H1 (cell line): ENCODE data around the gene TUBGCP3. TPM values are rescaled to one million over a fixed set of nuclear protein-coding genes. Genes with fewer than 3 reads are reported as not detected.

Experiments
- CTCF ChIA-PET: fragments of 300-600 bp; sonication (Branson Sonifier 250); formaldehyde crosslinking; loops from one replicate; lab custom pipeline; 2021; ENCODE audit not compliant: partially characterized antibody; lab: Charles Lee
- POLR2A ChIA-PET: fragments of 300-600 bp; sonication (Branson Sonifier 250); formaldehyde crosslinking; loops from one replicate; lab custom pipeline; 2021; ENCODE audit warnings: inconsistent platforms; ENCODE audit not compliant: partially characterized antibody; lab: Charles Lee
- DNase-seq, 2 experiments: peaks; one replicate each; pipeline versions ENCODE4 v3.0.0 to v3.0.0-alpha.2; 2010 to 2022; ENCODE audit warnings: low spot score in 2 of 2, low read depth in 1 of 2, mixed read lengths in 1 of 2
- FAIRE-seq: peaks from 2 replicates; lab custom pipeline; 2011; peaks lifted over from hg19 to GRCh38; lab: Jason Lieb, UNC
- H2AFZ ChIP-seq: 2 replicates; pipeline ENCODE4 v1.8.1; 2012; ENCODE audit warnings: low read length, inconsistent platforms
- H2AK5ac ChIP-seq: 2 replicates; pipeline ENCODE4 v1.6.1; 2013; ENCODE audit warnings: low read depth, low read length
- H2BK120ac ChIP-seq: replicated peaks from 2 replicates; pipeline ENCODE3; 2013; ENCODE audit warnings: low read depth, low read length, inconsistent platforms
- H2BK12ac ChIP-seq: 2 replicates; pipeline ENCODE4 v1.6.1; 2013; ENCODE audit warnings: low read depth, low read length
- H2BK15ac ChIP-seq: 2 replicates; pipeline ENCODE4 v1.6.1; 2013; ENCODE audit warnings: low read length
- H2BK20ac ChIP-seq: 2 replicates; pipeline ENCODE4 v1.6.1; 2013; ENCODE audit warnings: low read length
- H2BK5ac ChIP-seq: 2 replicates; pipeline ENCODE4 v1.6.1; 2013; ENCODE audit warnings: low read depth, low read length
- H3K14ac ChIP-seq: 2 replicates; pipeline ENCODE4 v1.6.1; 2013; ENCODE audit warnings: inconsistent platforms; ENCODE audit not compliant: insufficient read length
- H3K18ac ChIP-seq: 2 replicates; pipeline ENCODE4 v1.6.1; 2013; ENCODE audit warnings: low read length; ENCODE audit errors: extremely low read depth
- H3K23ac ChIP-seq: 2 replicates; pipeline ENCODE4 v1.6.1; 2013; ENCODE audit warnings: inconsistent platforms; ENCODE audit not compliant: insufficient read length
- H3K23me2 ChIP-seq: 2 replicates; pipeline ENCODE4 v1.6.1; 2013; ENCODE audit warnings: low read depth, low read length
- H3K27ac ChIP-seq: 2 replicates; pipeline ENCODE4 v1.6.1; 2011; ENCODE audit warnings: low read depth, low read length, inconsistent platforms
- H3K27me3 ChIP-seq, 4 experiments: replicated peaks in 1 of 4; 1 replicate in 1 of 4; 2 replicates in 3 of 4; pipeline versions ENCODE4 v1.6.1 to v1.8.1; 2011 to 2013; ENCODE audit warnings: low read length in 3 of 4, mild to moderate bottlenecking in 3 of 4, inconsistent platforms in 2 of 4, mixed read lengths in 2 of 4, moderate library complexity in 1 of 4; ENCODE audit not compliant: control insufficient read depth in 3 of 4, insufficient read depth in 3 of 4; ENCODE audit errors: extremely low read depth in 1 of 4
- H3K36me3 ChIP-seq, 4 experiments: 2 replicates each; pipeline versions ENCODE4 v1.6.1 to v1.8.1; 2011 to 2013; ENCODE audit warnings: mild to moderate bottlenecking in 4 of 4, low read length in 3 of 4, moderate library complexity in 2 of 4, control low read depth in 1 of 4, inconsistent platforms in 1 of 4; ENCODE audit not compliant: insufficient read depth in 4 of 4, control insufficient read depth in 2 of 4
- H3K4ac ChIP-seq: replicated peaks from 2 replicates; pipeline ENCODE3; 2013; ENCODE audit warnings: low read length, low read depth, mixed read lengths, inconsistent platforms; ENCODE audit not compliant: insufficient read length
- H3K4me1 ChIP-seq, 4 experiments: replicated peaks in 1 of 4; 1 replicate in 1 of 4; 2 replicates in 3 of 4; pipeline versions ENCODE4 v1.6.1 to v1.8.1; 2011 to 2013; ENCODE audit warnings: low read length in 3 of 4, inconsistent platforms in 2 of 4, mixed read lengths in 1 of 4; ENCODE audit not compliant: insufficient read depth in 4 of 4, control insufficient read depth in 3 of 4
- H3K4me2 ChIP-seq, 2 experiments: 2 replicates each; pipeline versions ENCODE4 v1.6.1 to v1.8.1; 2011 to 2013; ENCODE audit warnings: low read depth in 2 of 2, low read length in 2 of 2, control low read depth in 1 of 2, inconsistent platforms in 1 of 2, mild to moderate bottlenecking in 1 of 2; ENCODE audit not compliant: insufficient read depth in 1 of 2
- H3K4me3 ChIP-seq, 4 experiments: fragments of 200-600, 300-600 bp in 1 of 4; sonication (generic), shearing (Covaris generic), sonication (Bioruptor Twin) in 1 of 4; 2 replicates each; pipeline versions ENCODE4 v1.5.1 to v1.8.1; 2011 to 2016; ENCODE audit warnings: low read length in 4 of 4, low read depth in 3 of 4, control low read depth in 2 of 4, inconsistent platforms in 2 of 4, mild to moderate bottlenecking in 2 of 4, mixed read lengths in 1 of 4, moderate library complexity in 1 of 4; ENCODE audit not compliant: insufficient read depth in 2 of 4; ENCODE audit errors: extremely low read depth in 1 of 4
- H3K56ac ChIP-seq: replicated peaks from 2 replicates; pipeline ENCODE3; 2013; ENCODE audit warnings: low read depth, mild to moderate bottlenecking, mixed read lengths, low read length, inconsistent platforms; ENCODE audit not compliant: insufficient read length
- H3K79me1 ChIP-seq: 2 replicates; pipeline ENCODE4 v1.6.1; 2013; ENCODE audit warnings: low read depth, low read length, control low read depth
- H3K79me2 ChIP-seq, 2 experiments: 2 replicates each; pipeline versions ENCODE4 v1.6.1 to v1.8.1; 2012 to 2013; ENCODE audit warnings: low read length in 2 of 2, mild to moderate bottlenecking in 2 of 2, inconsistent platforms in 1 of 2; ENCODE audit not compliant: insufficient read depth in 2 of 2, control insufficient read depth in 1 of 2
- H3K9ac ChIP-seq, 4 experiments: replicated peaks in 1 of 4; 1 replicate in 1 of 4; 2 replicates in 3 of 4; pipeline versions ENCODE4 v1.6.1 to v1.8.1; 2011 to 2013; ENCODE audit warnings: low read depth in 3 of 4, low read length in 3 of 4, control low read depth in 2 of 4, mild to moderate bottlenecking in 2 of 4, moderate library complexity in 2 of 4, inconsistent platforms in 1 of 4; ENCODE audit errors: extremely low read depth in 1 of 4
- H3K9me3 ChIP-seq, 2 experiments: 2 replicates each; pipeline versions ENCODE4 v1.6.1 to v1.8.1; 2012 to 2013; ENCODE audit warnings: mild to moderate bottlenecking in 2 of 2, moderate library complexity in 2 of 2, control low read depth in 1 of 2, inconsistent platforms in 1 of 2, low read depth in 1 of 2, low read length in 1 of 2, mixed read lengths in 1 of 2; ENCODE audit not compliant: insufficient read depth in 2 of 2
- H4K20me1 ChIP-seq, 2 experiments: replicated peaks in 1 of 2; 2 replicates each; pipeline versions ENCODE3 to v1.8.1; 2011 to 2013; ENCODE audit warnings: inconsistent platforms in 2 of 2, low read length in 2 of 2, mild to moderate bottlenecking in 1 of 2; ENCODE audit not compliant: insufficient read depth in 2 of 2, control insufficient read depth in 1 of 2
- H4K5ac ChIP-seq: 2 replicates; pipeline ENCODE4 v1.6.1; 2013; ENCODE audit warnings: low read length, low read depth, mixed read lengths, inconsistent platforms; ENCODE audit not compliant: insufficient read length
- H4K8ac ChIP-seq: 2 replicates; pipeline ENCODE4 v1.8.0; 2013; ENCODE audit warnings: mild to moderate bottlenecking, moderate library complexity, low read length, inconsistent platforms; ENCODE audit not compliant: insufficient read depth; ENCODE audit errors: extremely low read depth
- H4K91ac ChIP-seq: replicated peaks from 2 replicates; pipeline ENCODE3; 2013; ENCODE audit warnings: low read length, mixed read lengths, inconsistent platforms; ENCODE audit not compliant: insufficient read length
- TCF12 ChIP-seq: IDR thresholded peaks from 2 replicates; pipeline ENCODE4 v1.6.1; 2011; ENCODE audit warnings: low read depth, mild to moderate bottlenecking, low read length
- WGBS, 2 experiments: shearing (Covaris generic) in 1 of 2; methylation state at CpG; one replicate each; pipeline versions ENCODE4 v1.1.6 to v1.1.7; 2013 to 2015; ENCODE audit warnings: low lambda C conversion rate in 2 of 2, mixed read lengths in 2 of 2, inconsistent platforms in 1 of 2, low coverage in 1 of 2, missing lambda C conversion rate in 1 of 2; ENCODE audit not compliant: insufficient replicate concordance in 2 of 2, insufficient coverage in 1 of 2, insufficient read length in 1 of 2; ENCODE audit errors: extremely low coverage in 1 of 2, missing lambda C conversion rate in 1 of 2; 5-methylcytosine and 5-hydroxymethylcytosine counted together
- polyA plus RNA-seq, 7 experiments: library from polyadenylated mRNA; depleted of rRNA in 3 of 7; stranded (reverse) in 5 of 7; unstranded in 2 of 7; fragments of >200 nt in 5 of 7; fragments of 200-250 nt in 2 of 7; gene quantifications; 1 replicate in 5 of 7; 2 replicates in 1 of 7; 4 replicates in 1 of 7; pipeline versions ENCODE4 v1.2.1 to v1.2.3, GENCODE V29; 2011 to 2013; ENCODE audit warnings: missing spikeins in 2 of 7, mixed read lengths in 2 of 7
- total RNA-seq: library from RNA; stranded (reverse); fragmentation: NEBNext Ultra II Directional; extraction: Animal tissue kit (Norgen Biotek cat#: 25700); gene quantifications from 2 replicates; pipeline ENCODE4 v1.2.1, GENCODE V29; 2021

Gene TUBGCP3
- total and polyA plus RNA-seq, 2 of the 8 experiments (the other 6 are each of a cell fraction or from before 2014, with no cell fraction given), result 27.0 to 31.7 TPM

- Histone ChIP-seq H3K9me3 (no peaks in the 10 kb centered on the region), H3K79me1 (no peaks in the 10 kb centered on the region), H3K27me3 (no peaks in the 10 kb centered on the region), H3K27ac (no peak overlapping the region), H2AK5ac (no peak overlapping the region), H2BK20ac (no peak overlapping the region), H3K4me1 (no peaks in the 10 kb centered on the region), H2BK120ac (no peak overlapping the region), H2BK12ac (no peak overlapping the region), H3K36me3 (no peaks in the 10 kb centered on the region), H2BK15ac (no peak overlapping the region), H3K56ac (no peak overlapping the region), H3K4ac (no peak overlapping the region), H3K9ac (no peak overlapping the region), H3K23me2 (no peaks in the 10 kb centered on the region), H4K8ac (no peak overlapping the region; the same call in 1 of the 2 replicates), H3K79me2 (no peaks in the 10 kb centered on the region), H4K20me1 (no peaks in the 10 kb centered on the region), H3K4me3 (no peak overlapping the region), H2BK5ac (no peak overlapping the region), H2AFZ (no peak overlapping the region), H4K5ac (no peak overlapping the region), H4K91ac (no peak overlapping the region), H3K23ac (no peak overlapping the region), H3K18ac (no peak overlapping the region), H3K14ac (no peak overlapping the region), H3K4me2 (no peak overlapping the region)
- DNase-seq, result peak in 1 of 2 experiments; percentile 24
- WGBS, 2 experiments, result 80% methylated on average over 15 of the region's 16 CpGs; no CpG with 5 or more reads in 1 of the 2 experiments
- no peak for FAIRE-seq
- CTCF ChIA-PET, result interaction anchor here (0.7 to 2.4 kb wide), 5 partner anchors 10 to 980 kb away, joined by 3 to 14 read pairs (median 3); no protein-coding TSS in a partner anchor
- POLR2A ChIA-PET, result no interaction called here
- TF ChIP-seq TCF12, result no peak
Measured at GRCh38 chr13:112454648-112455334, 133.2 kb downstream of the TUBGCP3 start.
